Endodermal cell (in vitro differentiated cells): ENCODE measurements around the gene ECI2. TPM values are rescaled to one million over a fixed set of nuclear protein-coding genes. Genes with fewer than 3 reads are reported as not detected.

Experiments used
- DNase-seq: peaks from one replicate; pipeline ENCODE4 v3.0.0-alpha.2; 2017
- H3K27ac ChIP-seq: 2 replicates; pipeline ENCODE4 v1.5.1; 2013; ENCODE audit warnings: mild to moderate bottlenecking, low read depth, low read length, moderate library complexity
- H3K27me3 ChIP-seq: 2 replicates; pipeline ENCODE4 v1.6.1; 2013; ENCODE audit warnings: mild to moderate bottlenecking, low read length, moderate library complexity; ENCODE audit not compliant: insufficient read depth, control insufficient read depth, poor library complexity, severe bottlenecking
- H3K36me3 ChIP-seq: 2 replicates; pipeline ENCODE4 v1.7.0; 2013; ENCODE audit warnings: mild to moderate bottlenecking, low read length, moderate library complexity; ENCODE audit not compliant: control insufficient read depth, insufficient read depth
- H3K4me1 ChIP-seq: one replicate; pipeline ENCODE4 v1.7.0; 2013; ENCODE audit warnings: low read length; ENCODE audit not compliant: control insufficient read depth, insufficient read depth
- H3K4me3 ChIP-seq: 2 replicates; pipeline ENCODE4 v1.5.1; 2013; ENCODE audit warnings: mild to moderate bottlenecking, low read length, moderate library complexity
- H3K9ac ChIP-seq: 2 replicates; pipeline ENCODE4 v1.6.1; 2013; ENCODE audit warnings: mild to moderate bottlenecking, low read length, moderate library complexity; ENCODE audit not compliant: poor library complexity, severe bottlenecking; ENCODE audit errors: extremely low read depth
- H3K9me3 ChIP-seq: 2 replicates; pipeline ENCODE4 v1.6.1; 2013; ENCODE audit warnings: mild to moderate bottlenecking, low read length, moderate library complexity; ENCODE audit not compliant: control insufficient read depth
- H3K27ac Mint-ChIP-seq: 2 replicates; pipeline ENCODE4 v1.8.0; 2020; ENCODE audit warnings: mixed read lengths
- H3K27me3 Mint-ChIP-seq: 2 replicates; pipeline ENCODE4 v1.8.0; 2021; ENCODE audit warnings: mild to moderate bottlenecking, mixed read lengths; ENCODE audit not compliant: insufficient read depth
- H3K36me3 Mint-ChIP-seq: 2 replicates; pipeline ENCODE4 v1.8.0; 2020; ENCODE audit warnings: low read depth, mixed read lengths
- H3K4me1 Mint-ChIP-seq: 2 replicates; pipeline ENCODE4 v1.8.0; 2020; ENCODE audit warnings: mixed read lengths
- H3K4me3 Mint-ChIP-seq: 2 replicates; pipeline ENCODE4 v1.8.0; 2020; ENCODE audit warnings: mild to moderate bottlenecking, moderate library complexity, mixed read lengths
- H3K9me3 Mint-ChIP-seq: 2 replicates; pipeline ENCODE4 v1.8.0; 2020; ENCODE audit warnings: mild to moderate bottlenecking, mixed read lengths
- WGBS, 2 experiments: methylation state at CpG; one replicate each; pipeline versions ENCODE4 v1.1.5 to v1.1.7; 2013; ENCODE audit warnings: missing lambda C conversion rate in 2 of 2, mixed read lengths in 1 of 2; ENCODE audit not compliant: insufficient coverage in 1 of 2, insufficient read length in 1 of 2; 5-methylcytosine and 5-hydroxymethylcytosine counted together
- total RNA-seq, 2 donors: library from RNA; stranded (reverse); fragmentation: NEBNext Ultra II Directional in 1 of 2; extraction: Animal tissue kit (Norgen Biotek cat#: 25700) in 1 of 2; gene quantifications; 2 replicates in 1 of 2; 3 replicates in 1 of 2; pipeline ENCODE4 v1.2.1, GENCODE V29; 2021
- TF ChIP-seq, protein P1 (sequence below): fragments of 200-600 bp; sonication (generic); conservative IDR thresholded peaks from 2 replicates; pipeline ENCODE4 v1.5.0; 2021; ENCODE audit warnings: antibody characterized with exemption, mild to moderate bottlenecking

Gene ECI2
- total RNA-seq, 2 donors from 2014 or later: 40.4 to 58.2 TPM

DNA sequence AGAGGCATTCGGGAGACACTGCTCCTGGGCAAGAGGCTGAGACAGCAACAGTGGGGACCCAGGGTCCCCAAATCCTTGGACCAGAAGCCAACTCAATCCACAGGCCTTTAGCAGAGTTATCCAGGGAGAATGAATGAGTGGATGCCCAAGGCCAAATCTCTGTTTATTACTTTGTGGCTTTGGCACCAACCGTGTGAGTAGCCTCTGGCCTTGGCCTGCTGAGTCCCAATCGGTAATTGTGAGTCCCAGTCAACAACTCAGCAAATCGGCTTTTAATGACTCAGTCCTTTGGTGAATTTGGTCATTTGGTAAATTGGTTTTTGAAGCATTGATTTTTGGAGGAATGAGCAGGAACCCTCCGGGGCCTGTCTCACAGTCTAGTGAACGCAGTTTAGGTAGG, 29.1 kb upstream of the ECI2 start:
- Mint-ChIP-seq H3K27me3 (no peaks in the 10 kb centered on the region), H3K9me3 (peaks cover 26% of the 10 kb centered on the region), H3K36me3 (no peaks in the 10 kb centered on the region), H3K27ac (no peak overlapping the region), H3K4me1 (peaks cover 5% of the 10 kb centered on the region), H3K4me3 (no peak overlapping the region)
- peaks cover 8% of the 10 kb centered on the region for H3K9me3 ChIP-seq
- WGBS, 2 experiments: 93 to 100% methylated on average over 6 of the region's 6 CpGs
- H3K9ac ChIP-seq: no peak overlapping the region
- DNase-seq: no peak
- no peaks in the 10 kb centered on the region for H3K27me3 ChIP-seq
- H3K4me1 ChIP-seq: no peaks in the 10 kb centered on the region
- TF ChIP-seq, protein P1, sequence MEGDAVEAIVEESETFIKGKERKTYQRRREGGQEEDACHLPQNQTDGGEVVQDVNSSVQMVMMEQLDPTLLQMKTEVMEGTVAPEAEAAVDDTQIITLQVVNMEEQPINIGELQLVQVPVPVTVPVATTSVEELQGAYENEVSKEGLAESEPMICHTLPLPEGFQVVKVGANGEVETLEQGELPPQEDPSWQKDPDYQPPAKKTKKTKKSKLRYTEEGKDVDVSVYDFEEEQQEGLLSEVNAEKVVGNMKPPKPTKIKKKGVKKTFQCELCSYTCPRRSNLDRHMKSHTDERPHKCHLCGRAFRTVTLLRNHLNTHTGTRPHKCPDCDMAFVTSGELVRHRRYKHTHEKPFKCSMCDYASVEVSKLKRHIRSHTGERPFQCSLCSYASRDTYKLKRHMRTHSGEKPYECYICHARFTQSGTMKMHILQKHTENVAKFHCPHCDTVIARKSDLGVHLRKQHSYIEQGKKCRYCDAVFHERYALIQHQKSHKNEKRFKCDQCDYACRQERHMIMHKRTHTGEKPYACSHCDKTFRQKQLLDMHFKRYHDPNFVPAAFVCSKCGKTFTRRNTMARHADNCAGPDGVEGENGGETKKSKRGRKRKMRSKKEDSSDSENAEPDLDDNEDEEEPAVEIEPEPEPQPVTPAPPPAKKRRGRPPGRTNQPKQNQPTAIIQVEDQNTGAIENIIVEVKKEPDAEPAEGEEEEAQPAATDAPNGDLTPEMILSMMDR: no peak
- H3K4me3 ChIP-seq: no peak overlapping the region
- H3K36me3 ChIP-seq: no peaks in the 10 kb centered on the region
- H3K27ac ChIP-seq: no peak overlapping the region

DNA sequence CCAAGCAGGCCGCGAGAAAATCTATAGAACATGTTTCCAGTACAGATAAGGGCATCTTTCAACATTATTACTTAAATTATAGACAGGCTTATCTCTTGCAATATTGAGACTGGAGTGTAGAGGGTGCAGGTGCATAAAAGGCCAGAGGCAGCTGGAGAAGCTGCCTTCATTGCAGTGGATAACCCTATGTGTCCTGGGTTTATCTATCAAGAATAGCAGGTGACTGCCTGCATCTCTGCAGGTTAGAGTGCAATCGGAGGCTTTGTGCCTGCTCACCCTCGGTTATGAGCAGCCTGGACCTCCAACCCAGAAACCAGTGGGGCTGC, 28.7 kb upstream of the ECI2 start:
- H3K4me1 ChIP-seq: no peaks in the 10 kb centered on the region
- H3K36me3 ChIP-seq: no peaks in the 10 kb centered on the region
- peaks cover 8% of the 10 kb centered on the region for H3K9me3 ChIP-seq
- H3K4me1 Mint-ChIP-seq: peaks cover 4% of the 10 kb centered on the region
- no peak for DNase-seq
- peaks cover 26% of the 10 kb centered on the region for H3K9me3 Mint-ChIP-seq
- H3K4me3 Mint-ChIP-seq: no peak overlapping the region
- no peaks in the 10 kb centered on the region for H3K27me3 ChIP-seq
- no peak overlapping the region for H3K4me3 ChIP-seq
- H3K36me3 Mint-ChIP-seq: no peaks in the 10 kb centered on the region
- no peaks in the 10 kb centered on the region for H3K27me3 Mint-ChIP-seq
- H3K27ac ChIP-seq: no peak overlapping the region
- no peak overlapping the region for H3K9ac ChIP-seq
- H3K27ac Mint-ChIP-seq: no peak overlapping the region
- TF ChIP-seq, protein P1: no peak
- 80 to 89% methylated on average over 2 to 4 of the region's 4 CpGs for WGBS, 2 experiments

DNA sequence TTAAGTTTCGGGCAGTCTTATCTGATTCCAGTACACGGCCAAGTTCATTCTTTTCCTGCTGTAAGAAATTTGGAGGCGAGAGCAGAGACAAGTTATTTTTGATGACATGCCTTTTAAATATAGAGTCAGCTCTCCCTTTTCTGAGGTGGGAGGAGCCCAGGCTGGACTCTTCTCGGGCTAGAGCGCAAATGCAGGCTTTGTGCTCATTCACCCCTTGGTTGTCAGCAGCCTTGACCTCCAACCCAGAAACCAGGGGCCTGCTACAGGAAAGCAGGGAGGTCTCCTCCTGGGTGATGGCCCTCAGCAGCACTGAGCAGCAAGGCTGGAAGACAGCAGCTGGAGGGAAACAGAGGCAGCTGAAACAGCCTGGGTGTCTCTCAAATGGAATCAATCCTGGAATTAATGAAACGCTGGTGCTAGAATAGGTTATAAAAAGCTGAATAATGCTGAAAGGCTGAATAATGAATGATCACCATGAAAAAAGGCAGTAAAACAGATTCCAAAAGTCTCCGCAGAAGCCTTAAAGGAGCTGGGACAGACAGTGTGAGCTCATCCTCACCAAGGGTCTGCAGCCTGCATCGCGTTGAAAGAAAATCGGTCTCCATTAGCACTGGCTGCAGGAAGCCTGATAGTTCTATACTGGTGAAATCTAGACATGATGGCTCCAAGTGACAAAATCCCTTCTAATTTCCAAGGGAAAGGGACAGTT, 28.2 kb upstream of the ECI2 start:
- H3K27me3 ChIP-seq: no peaks in the 10 kb centered on the region
- H3K4me3 ChIP-seq: no peak overlapping the region
- Mint-ChIP-seq H3K36me3 (no peaks in the 10 kb centered on the region), H3K27ac (no peak overlapping the region), H3K4me3 (no peak overlapping the region), H3K4me1 (no peaks in the 10 kb centered on the region), H3K27me3 (no peaks in the 10 kb centered on the region), H3K9me3 (peaks cover 23% of the 10 kb centered on the region)
- no peak overlapping the region for H3K27ac ChIP-seq
- H3K9ac ChIP-seq: no peak overlapping the region
- H3K9me3 ChIP-seq: peaks cover 8% of the 10 kb centered on the region
- no peak for DNase-seq
- WGBS, 2 experiments: 94% methylated on average over 8 to 10 of the region's 10 CpGs
- TF ChIP-seq, protein P1: no peak
- no peaks in the 10 kb centered on the region for H3K36me3 ChIP-seq
- H3K4me1 ChIP-seq: no peaks in the 10 kb centered on the region
